HS-5 (cell line): ENCODE results near the gene CLTCL1.

Experiments used
- DNase-seq: peaks from one replicate; pipeline ENCODE4 v3.0.0-alpha.2; 2012; ENCODE audit warnings: low read depth

The CLTCL1 gene

GRCh38 chr22:19150482-19151328 is 140.8 kb downstream of the CLTCL1 start:
- no peak for DNase-seq

- no peak for DNase-seq
Observed at GRCh38 chr22:19149991-19150390, 141.5 kb downstream of the CLTCL1 start, which contains the start of gene GSC2. GSC2 (minus strand) TSS chr22:19150292; CDS start chr22:19150283, 9 bp downstream.

- DNase-seq: no peak
Observed at GRCh38 chr22:19149047-19149883, 142.3 kb downstream of the CLTCL1 start.

GRCh38 chr22:19148417-19149046 is 143.0 kb downstream of the CLTCL1 start:
- no peak for DNase-seq

GRCh38 chr22:19147195-19147780 is 144.2 kb downstream of the CLTCL1 start:
- DNase-seq: no peak

GRCh38 chr22:19146215-19146968 is 145.1 kb downstream of the CLTCL1 start:
- DNase-seq: no peak

- DNase-seq: no peak
Observed at GRCh38 chr22:19143967-19144400, 147.5 kb downstream of the CLTCL1 start.

GRCh38 chr22:19143212-19143611 is 148.3 kb downstream of the CLTCL1 start:
- DNase-seq: no peak

- no peak for DNase-seq
Observed at GRCh38 chr22:19142394-19142793, 149.1 kb downstream of the CLTCL1 start.

- no peak for DNase-seq
Observed at GRCh38 chr22:19139974-19140373, 151.5 kb downstream of the CLTCL1 start.

GRCh38 chr22:19139001-19139356 is 152.5 kb downstream of the CLTCL1 start:
- no peak for DNase-seq

- no peak for DNase-seq
Observed at GRCh38 chr22:19138217-19139000, 153.1 kb downstream of the CLTCL1 start.

- no peak for DNase-seq
Observed at GRCh38 chr22:19137384-19138216, 153.9 kb downstream of the CLTCL1 start.

- no peak for DNase-seq
Observed at GRCh38 chr22:19136915-19137314, 154.6 kb downstream of the CLTCL1 start.

GRCh38 chr22:19134874-19135273 is 156.6 kb downstream of the CLTCL1 start:
- no peak for DNase-seq

- no peak for DNase-seq
Observed at GRCh38 chr22:19134176-19134831, 157.2 kb downstream of the CLTCL1 start.

GRCh38 chr22:19133561-19133960 is 158.0 kb downstream of the CLTCL1 start:
- DNase-seq: no peak

- no peak for DNase-seq
Observed at GRCh38 chr22:19132693-19133400, 158.7 kb downstream of the CLTCL1 start.
